Right atrium auricular region (tissue), 2 donors: ENCODE data around the gene PAGE4. TPM values are rescaled to one million over a fixed set of nuclear protein-coding genes. Genes with fewer than 3 reads are reported as not detected.

Experiments
- DNase-seq: peaks from one replicate; pipeline ENCODE4 v3.0.0-alpha.2; 2019; ENCODE audit warnings: low spot score
- H3K27ac ChIP-seq, 2 donors: fragments of 200-600 bp; sonication (generic); 1 replicate in 1 of 2; 2 replicates in 1 of 2; pipeline ENCODE4 v1.5.1; 2016 to 2019
- H3K27me3 ChIP-seq, 2 donors: fragments of 200-600 bp; sonication (generic); one replicate each; pipeline versions ENCODE4 v1.5.1 to v1.6.0; 2017 to 2019
- H3K36me3 ChIP-seq: fragments of 200-600 bp; sonication (generic); one replicate; pipeline ENCODE4 v1.5.1; 2016
- H3K4me1 ChIP-seq, 2 donors: fragments of 200-600 bp; sonication (generic); one replicate each; pipeline versions ENCODE4 v1.5.1 to v1.6.0; 2017 to 2019
- H3K4me3 ChIP-seq, 2 donors: fragments of 200-600 bp; sonication (generic); 1 replicate in 1 of 2; 2 replicates in 1 of 2; pipeline ENCODE4 v1.5.1; 2017 to 2019; ENCODE audit warnings: mild to moderate bottlenecking in 1 of 2, moderate library complexity in 1 of 2
- H3K9me3 ChIP-seq, 2 donors: fragments of 200-600 bp; sonication (generic); one replicate each; pipeline ENCODE4 v1.5.1; 2019
- total RNA-seq, 2 donors: library from RNA; depleted of rRNA; stranded (reverse); fragments of >200 nt; gene quantifications; one replicate each; pipeline ENCODE4 v1.1.0, GENCODE V29; 2016
- TF ChIP-seq, protein P1 (sequence below), 2 donors: fragments of 200-600 bp; sonication (generic); IDR thresholded peaks; one replicate each; pipeline ENCODE4 v1.5.1; 2019; ENCODE audit warnings: antibody characterized with exemption in 2 of 2

Gene PAGE4
- total RNA-seq, 2 donors from 2014 or later, result not detected

DNA sequence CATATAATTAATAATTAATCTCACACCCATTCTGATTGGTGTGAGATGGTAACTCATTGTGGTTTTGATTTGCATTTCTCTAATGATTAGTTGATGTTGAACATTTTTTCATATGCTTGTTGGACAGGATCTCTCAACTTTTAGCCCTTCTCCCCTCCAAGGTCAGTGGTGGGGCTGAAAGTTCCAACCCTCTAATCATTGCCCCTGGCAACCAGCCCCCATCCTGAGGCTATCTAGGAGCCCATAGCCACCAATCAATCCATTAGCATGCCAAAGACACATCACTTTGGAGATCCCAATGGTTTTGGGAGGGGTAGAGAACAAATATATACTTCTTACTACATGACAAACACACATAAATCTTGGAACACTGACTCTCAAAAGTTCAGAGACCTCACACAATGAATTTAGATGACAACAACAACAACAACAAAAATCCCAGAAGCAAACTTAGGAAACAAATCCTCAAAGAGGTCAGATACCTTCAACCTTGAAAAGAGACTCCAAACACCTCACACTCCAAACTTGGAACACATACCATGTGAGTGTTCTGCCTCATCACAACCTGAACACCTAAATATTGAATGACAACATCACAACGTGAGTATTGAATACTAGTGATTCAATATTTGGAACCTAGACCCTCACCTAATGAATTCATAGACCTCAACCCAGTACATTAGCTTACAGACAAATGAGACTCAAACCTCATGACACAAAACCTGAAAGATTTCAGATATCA, 19.0 kb upstream of the PAGE4 start:
- TF ChIP-seq, protein P1, sequence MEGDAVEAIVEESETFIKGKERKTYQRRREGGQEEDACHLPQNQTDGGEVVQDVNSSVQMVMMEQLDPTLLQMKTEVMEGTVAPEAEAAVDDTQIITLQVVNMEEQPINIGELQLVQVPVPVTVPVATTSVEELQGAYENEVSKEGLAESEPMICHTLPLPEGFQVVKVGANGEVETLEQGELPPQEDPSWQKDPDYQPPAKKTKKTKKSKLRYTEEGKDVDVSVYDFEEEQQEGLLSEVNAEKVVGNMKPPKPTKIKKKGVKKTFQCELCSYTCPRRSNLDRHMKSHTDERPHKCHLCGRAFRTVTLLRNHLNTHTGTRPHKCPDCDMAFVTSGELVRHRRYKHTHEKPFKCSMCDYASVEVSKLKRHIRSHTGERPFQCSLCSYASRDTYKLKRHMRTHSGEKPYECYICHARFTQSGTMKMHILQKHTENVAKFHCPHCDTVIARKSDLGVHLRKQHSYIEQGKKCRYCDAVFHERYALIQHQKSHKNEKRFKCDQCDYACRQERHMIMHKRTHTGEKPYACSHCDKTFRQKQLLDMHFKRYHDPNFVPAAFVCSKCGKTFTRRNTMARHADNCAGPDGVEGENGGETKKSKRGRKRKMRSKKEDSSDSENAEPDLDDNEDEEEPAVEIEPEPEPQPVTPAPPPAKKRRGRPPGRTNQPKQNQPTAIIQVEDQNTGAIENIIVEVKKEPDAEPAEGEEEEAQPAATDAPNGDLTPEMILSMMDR (IDR thresholded peaks at IDR 0.05), result no peak
- no peaks in the 10 kb centered on the region for H3K36me3 ChIP-seq
- H3K4me3 ChIP-seq, result no peak overlapping the region
- H3K9me3 ChIP-seq, result no peaks in the 10 kb centered on the region
- no peak for DNase-seq
- H3K4me1 ChIP-seq, result no peaks in the 10 kb centered on the region
- H3K27ac ChIP-seq, result no peak overlapping the region
- peaks cover 0 to 5% of the 10 kb centered on the region in 2 donors for H3K27me3 ChIP-seq

DNA sequence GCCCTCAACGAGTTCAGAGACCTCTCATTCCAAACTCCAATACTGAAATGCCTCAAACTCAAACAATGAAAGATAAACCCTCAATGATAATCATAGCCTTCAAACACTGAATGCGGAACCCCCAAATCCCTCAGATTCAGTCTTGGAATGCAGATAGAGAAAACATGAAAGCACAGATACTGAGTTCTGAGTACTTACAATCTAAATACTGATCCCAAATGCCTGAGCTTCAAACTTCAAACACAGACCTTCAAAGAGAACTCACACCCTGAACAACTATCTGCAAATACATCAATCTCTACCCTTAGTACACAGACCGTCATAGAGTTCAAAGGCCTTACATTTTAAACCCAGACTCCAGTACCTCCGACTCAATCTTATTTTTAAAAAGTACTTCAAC, 16.9 kb upstream of the PAGE4 start:
- H3K27ac ChIP-seq, result no peak overlapping the region
- H3K4me3 ChIP-seq, result no peak overlapping the region
- H3K4me1 ChIP-seq, result no peaks in the 10 kb centered on the region
- peaks cover 0 to 5% of the 10 kb centered on the region in 2 donors for H3K27me3 ChIP-seq
- no peaks in the 10 kb centered on the region for H3K9me3 ChIP-seq
- no peaks in the 10 kb centered on the region for H3K36me3 ChIP-seq
- DNase-seq, result no peak
- TF ChIP-seq, protein P1 (IDR thresholded peaks at IDR 0.05), result no peak

GRCh38 chrX:49816435-49816834, 12.7 kb upstream of the PAGE4 start:
- H3K27me3 ChIP-seq, result peaks cover 0 to under 1% of the 10 kb centered on the region in 2 donors
- no peaks in the 10 kb centered on the region for H3K9me3 ChIP-seq
- TF ChIP-seq, protein P1 (IDR thresholded peaks at IDR 0.05), result no peak
- no peak for DNase-seq
- H3K27ac ChIP-seq, result no peak overlapping the region
- H3K36me3 ChIP-seq, result no peaks in the 10 kb centered on the region
- H3K4me1 ChIP-seq, result no peaks in the 10 kb centered on the region
- no peak overlapping the region for H3K4me3 ChIP-seq

- Histone ChIP-seq H3K9me3 (no peaks in the 10 kb centered on the region), H3K27ac (no peak overlapping the region), H3K4me3 (no peak overlapping the region), H3K27me3 (no peaks in the 10 kb centered on the region), H3K4me1 (no peaks in the 10 kb centered on the region), H3K36me3 (no peaks in the 10 kb centered on the region)
- DNase-seq, result no peak
- TF ChIP-seq, protein P1 (IDR thresholded peaks at IDR 0.05), result peak; percentile 21 to 69
Observed at GRCh38 chrX:49838374-49838773, 9.3 kb downstream of the PAGE4 start.

DNA sequence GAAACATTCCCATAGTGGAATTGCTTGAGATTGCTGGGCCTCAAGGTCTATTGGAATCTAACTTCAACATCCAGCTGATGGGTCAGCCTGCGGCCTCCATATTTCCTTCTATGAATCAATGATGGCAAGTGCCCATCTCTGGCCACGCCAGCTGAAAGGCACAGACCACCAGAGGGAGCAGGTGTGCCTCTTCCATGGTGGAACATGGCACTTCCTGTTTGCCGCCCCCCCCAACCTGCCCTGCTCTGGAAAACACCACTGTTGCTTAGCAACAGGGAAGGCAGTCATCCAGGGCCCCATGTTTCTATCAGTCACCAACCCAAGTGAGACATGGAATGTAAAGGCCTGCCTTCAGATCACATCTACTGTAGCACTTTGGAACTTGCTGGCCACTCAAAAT, 11.6 kb downstream of the PAGE4 start:
- no peak overlapping the region for H3K27ac ChIP-seq
- no peaks in the 10 kb centered on the region for H3K36me3 ChIP-seq
- H3K4me1 ChIP-seq, result no peaks in the 10 kb centered on the region
- no peak for DNase-seq
- TF ChIP-seq, protein P1 (IDR thresholded peaks at IDR 0.05), result peak; percentile 26 to 58
- H3K4me3 ChIP-seq, result no peak overlapping the region
- no peaks in the 10 kb centered on the region for H3K27me3 ChIP-seq
- H3K9me3 ChIP-seq, result no peaks in the 10 kb centered on the region

- no peak for DNase-seq
- H3K27ac ChIP-seq, result no peak overlapping the region
- TF ChIP-seq, protein P1 (IDR thresholded peaks at IDR 0.05), result no peak
- no peaks in the 10 kb centered on the region for H3K27me3 ChIP-seq
- no peaks in the 10 kb centered on the region for H3K36me3 ChIP-seq
- H3K4me1 ChIP-seq, result no peaks in the 10 kb centered on the region
- H3K4me3 ChIP-seq, result no peak overlapping the region
- H3K9me3 ChIP-seq, result no peaks in the 10 kb centered on the region
Observed at GRCh38 chrX:49842621-49843020, 13.5 kb downstream of the PAGE4 start.
